SH-SY5Y (cell line): ENCODE data around the gene NEK7.

Source experiments
- GATA2 ChIP-seq: IDR thresholded peaks from 2 replicates; pipeline ENCODE4 v1.6.1; 2011; ENCODE audit warnings: mild to moderate bottlenecking, low read depth, low read length
- GATA3 ChIP-seq: IDR thresholded peaks from 2 replicates; pipeline ENCODE4 v1.6.1; 2011; ENCODE audit warnings: low read depth, mild to moderate bottlenecking, low read length, moderate library complexity

- no peak for TF ChIP-seq GATA2
- TF ChIP-seq GATA3, result no peak
These were observed 39.5 kb upstream of the NEK7 start for GRCh38 chr1:198117267-198117666.
